Caki2 (cell line): ENCODE measurements around the gene WRAP53. TPM values are rescaled to one million over a fixed set of nuclear protein-coding genes. Genes with fewer than 3 reads are reported as not detected.
"Not testable (repeated sequence)": the region's sequence is repeated elsewhere in the genome, so short reads cannot be mapped to it uniquely, and the experiment has no call there.

Experiments
- DNase-seq: peaks from one replicate; pipeline ENCODE4 v3.0.0-alpha.2; 2015; ENCODE audit warnings: low read depth
- in situ Hi-C: cut with HindIII; loops from 2 replicates; pipeline ENCODE4 v1.10.0; 2016; ENCODE audit warnings: low sequenced_read_pairs, low pct_unique_long_range_greater_than_20kb, mixed read lengths
- total RNA-seq: library from RNA; depleted of rRNA; stranded (reverse); fragments of >200 nt; shearing (Covaris generic); gene quantifications from 2 replicates; pipeline ENCODE4 v1.2.3, GENCODE V29; 2014; ENCODE audit warnings: low replicate concordance; rRNA removed

Gene WRAP53
- total RNA-seq: 18.6 and 23.1 TPM in 2 replicates

GRCh38 chr17:7687908-7688807, at the start of gene WRAP53:
Gene WRAP53, plus strand, starts transcription at chr17:7688477. Its CDS starts 172 bp downstream, at chr17:7688649.
- in situ Hi-C loops: no loop called here
- DNase-seq: peak; percentile 98

GRCh38 chr17:7640783-7641182, 47.5 kb upstream of the WRAP53 start:
- in situ Hi-C loops: no loop called here
- no peak for DNase-seq

GRCh38 chr17:7641635-7642034, 46.6 kb upstream of the WRAP53 start:
- in situ Hi-C loops, DNase-seq: not testable (repeated sequence)

- no peak for DNase-seq
These were observed 43.5 kb upstream of the WRAP53 start for GRCh38 chr17:7644775-7645174.

GRCh38 chr17:7646457-7646856, 41.8 kb upstream of the WRAP53 start:
- no peak for DNase-seq

More at GRCh38 chr17:7644775-7645174, 43.5 kb upstream of the WRAP53 start:
- in situ Hi-C loops: no loop called here

GRCh38 chr17:7647018-7647417, 41.3 kb upstream of the WRAP53 start:
- no peak for DNase-seq
- in situ Hi-C loops: no loop called here

More at GRCh38 chr17:7646457-7646856, 41.8 kb upstream of the WRAP53 start:
- in situ Hi-C loops: no loop called here

- DNase-seq: no peak
- in situ Hi-C loops: no loop called here
These were observed 37.7 kb upstream of the WRAP53 start, which contains the start of gene ATP1B2 for GRCh38 chr17:7650509-7651096. Gene ATP1B2, plus strand, starts transcription at chr17:7650926. Its CDS starts 593 bp downstream, at chr17:7651519.

GRCh38 chr17:7651097-7651664, 37.1 kb upstream of the WRAP53 start:
- DNase-seq: no peak
- in situ Hi-C loops: no loop called here

- in situ Hi-C loops: no loop called here
- no peak for DNase-seq
These were observed 36.5 kb upstream of the WRAP53 start for GRCh38 chr17:7651665-7652387.

GRCh38 chr17:7652388-7653356, 35.6 kb upstream of the WRAP53 start:
- DNase-seq: no peak
- in situ Hi-C loops: no loop called here

GRCh38 chr17:7654832-7655540, 33.3 kb upstream of the WRAP53 start:
- DNase-seq: no peak

GRCh38 chr17:7655541-7655840, 32.8 kb upstream of the WRAP53 start:
- in situ Hi-C loops: no loop called here
- no peak for DNase-seq

More at GRCh38 chr17:7654832-7655540, 33.3 kb upstream of the WRAP53 start:
- in situ Hi-C loops: no loop called here

GRCh38 chr17:7656958-7657609, 31.2 kb upstream of the WRAP53 start:
- in situ Hi-C loops: no loop called here

GRCh38 chr17:7667656-7668406, 20.4 kb upstream of the WRAP53 start:
- DNase-seq: no peak
- in situ Hi-C loops: no loop called here

More at GRCh38 chr17:7656958-7657609, 31.2 kb upstream of the WRAP53 start:
- DNase-seq: no peak

GRCh38 chr17:7668482-7668881, 19.8 kb upstream of the WRAP53 start:
- in situ Hi-C loops: no loop called here
- no peak for DNase-seq

- in situ Hi-C loops: no loop called here
These were observed 15.0 kb upstream of the WRAP53 start for GRCh38 chr17:7673239-7673638.

More at GRCh38 chr17:7673239-7673638, 15.0 kb upstream of the WRAP53 start:
- DNase-seq: no peak
